Activated T-cell treated with anti-CD3 and anti-CD28 coated beads, Interleukin-2, amount 50 U/mL, for 72 hours (primary cell): ENCODE data around the gene NXNL1. TPM values are rescaled to one million over a fixed set of nuclear protein-coding genes. Genes with fewer than 3 reads are reported as not detected.
A peak's percentile ranks its signal among the peaks of the same experiment; 100 is the strongest.

Experiments used
- ATAC-seq, 2 donors: fragments of 150-1000 bp; cut with Tn5 transposase; replicated peaks in 1 of 2; 2 replicates each; pipeline ENCODE4 v1.10.0; 2021; ENCODE audit warnings: moderate library complexity in 2 of 2, mild to moderate bottlenecking in 1 of 2
- DNase-seq, 2 donors: peaks; one replicate each; pipeline ENCODE4 v3.0.0; 2021 to 2022; ENCODE audit warnings: mixed read lengths in 1 of 2
- H3K27ac Mint-ChIP-seq: one replicate; pipeline ENCODE4 v1.8.0; 2022; ENCODE audit warnings: mild to moderate bottlenecking, moderate library complexity, mixed read lengths
- H3K27me3 Mint-ChIP-seq: one replicate; pipeline ENCODE4 v1.8.0; 2022; ENCODE audit warnings: low read depth, mixed read lengths
- H3K36me3 Mint-ChIP-seq, 2 donors: one replicate each; pipeline ENCODE4 v1.8.0; 2022; ENCODE audit warnings: mixed read lengths in 2 of 2, mild to moderate bottlenecking in 1 of 2; ENCODE audit not compliant: insufficient read depth in 2 of 2
- H3K4me1 Mint-ChIP-seq: one replicate; pipeline ENCODE4 v1.8.0; 2022; ENCODE audit warnings: low read depth, mixed read lengths
- H3K4me3 Mint-ChIP-seq, 2 donors: one replicate each; pipeline ENCODE4 v1.8.0; 2022; ENCODE audit warnings: mild to moderate bottlenecking in 2 of 2, mixed read lengths in 2 of 2, moderate library complexity in 2 of 2
- H3K9me3 Mint-ChIP-seq, 2 donors: one replicate each; pipeline ENCODE4 v1.8.0; 2022; ENCODE audit warnings: mixed read lengths in 2 of 2
- total RNA-seq, 2 donors: library from RNA; stranded (reverse); gene quantifications; one replicate each; pipeline ENCODE4 v1.2.3, GENCODE V29; 2022

The NXNL1 gene
- total RNA-seq, 2 donors from 2014 or later, result not detected

DNA sequence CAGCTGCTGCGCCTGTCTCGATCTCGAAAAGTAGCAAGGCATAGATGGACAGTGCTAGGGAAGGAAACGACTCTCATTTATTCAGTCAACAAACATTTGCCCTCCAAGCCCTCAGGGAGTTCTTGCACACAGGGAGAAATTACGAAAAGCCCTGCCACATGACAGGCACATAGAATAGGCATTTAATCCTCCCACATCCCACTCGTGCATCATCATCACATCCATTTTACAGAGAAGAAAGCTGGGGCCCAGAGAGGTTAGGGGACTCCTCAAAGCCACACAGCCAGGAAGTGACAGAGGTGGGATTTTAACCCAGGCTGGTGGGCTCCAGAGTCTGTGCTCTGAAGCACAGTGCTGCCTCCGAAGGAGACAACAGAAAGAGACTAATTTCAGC, 23.9 kb downstream of the NXNL1 start:
- Mint-ChIP-seq H3K4me3 (no peak overlapping the region), H3K4me1 (no peaks in the 10 kb centered on the region), H3K9me3 (no peaks in the 10 kb centered on the region), H3K27ac (no peak overlapping the region), H3K36me3 (no peaks in the 10 kb centered on the region), H3K27me3 (no peaks in the 10 kb centered on the region)
- ATAC-seq, result no peak
- no peak for DNase-seq

DNA sequence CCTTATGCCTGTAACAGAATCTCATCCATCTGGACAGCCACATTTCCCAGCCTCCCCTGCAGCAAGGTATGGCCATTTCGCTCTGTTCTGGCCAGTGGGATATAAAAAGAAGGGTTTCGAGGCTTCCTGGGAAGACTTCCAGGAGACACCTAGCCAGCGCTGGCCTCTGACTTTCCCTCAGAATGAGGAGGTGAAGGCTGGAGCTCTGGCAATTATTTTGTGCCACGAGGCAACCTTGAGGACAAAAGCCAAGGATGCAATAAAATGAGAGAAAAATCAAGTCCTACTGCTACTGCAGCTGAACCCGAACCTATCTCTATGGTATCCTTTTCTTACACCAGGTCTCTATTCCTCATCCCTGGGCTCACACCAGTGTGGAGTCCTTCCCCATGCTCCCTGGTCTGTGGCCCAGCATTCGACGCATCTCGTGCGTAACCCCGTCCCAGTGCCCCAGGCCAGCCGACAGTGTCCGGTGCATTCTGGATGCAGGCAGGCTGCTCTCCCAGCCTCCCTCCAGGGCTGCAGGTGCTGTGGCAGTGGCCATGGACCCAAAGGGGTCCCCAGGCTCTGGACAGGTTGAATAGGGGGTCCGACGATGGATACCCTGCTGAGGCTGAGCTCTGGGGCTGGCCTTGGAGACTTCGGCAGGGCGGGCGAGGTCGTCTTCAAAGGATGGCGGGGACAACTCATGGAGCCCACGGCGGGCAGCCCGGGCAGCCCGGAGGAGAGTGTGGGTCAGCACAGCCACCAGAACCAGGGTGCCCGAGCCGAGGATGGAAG, 24.4 kb downstream of the NXNL1 start:
- H3K4me3 Mint-ChIP-seq, result no peak overlapping the region
- ATAC-seq, result no peak
- no peaks in the 10 kb centered on the region for H3K27me3 Mint-ChIP-seq
- H3K27ac Mint-ChIP-seq, result no peak overlapping the region
- no peaks in the 10 kb centered on the region for H3K9me3 Mint-ChIP-seq
- H3K36me3 Mint-ChIP-seq, result no peaks in the 10 kb centered on the region
- no peak for DNase-seq
- no peaks in the 10 kb centered on the region for H3K4me1 Mint-ChIP-seq

DNA sequence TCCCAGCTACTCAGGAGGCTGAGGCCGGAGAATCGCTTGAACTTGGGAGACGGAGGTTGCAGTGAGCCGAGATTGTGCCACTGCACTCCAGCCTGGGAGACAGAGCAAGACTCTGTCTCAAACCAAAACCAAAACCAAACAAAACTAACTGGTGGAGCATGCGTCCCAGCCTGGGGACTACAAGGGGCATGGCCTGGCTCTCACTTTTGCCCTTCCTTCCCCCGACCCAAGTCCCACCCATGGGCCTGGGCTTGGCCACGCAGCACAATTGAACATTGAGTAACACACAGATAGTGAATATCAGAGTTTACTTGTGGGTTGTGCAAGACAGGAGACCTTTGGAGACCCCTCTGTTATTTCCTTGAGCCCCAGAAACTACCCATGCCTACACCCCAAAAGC, 25.5 kb downstream of the NXNL1 start:
- no peak overlapping the region for H3K4me3 Mint-ChIP-seq
- H3K27ac Mint-ChIP-seq, result no peak overlapping the region
- ATAC-seq (no peak), DNase-seq (no peak)
- no peaks in the 10 kb centered on the region for H3K9me3 Mint-ChIP-seq
- H3K27me3 Mint-ChIP-seq, result no peaks in the 10 kb centered on the region
- H3K4me1 Mint-ChIP-seq, result no peaks in the 10 kb centered on the region
- H3K36me3 Mint-ChIP-seq, result no peaks in the 10 kb centered on the region

DNA sequence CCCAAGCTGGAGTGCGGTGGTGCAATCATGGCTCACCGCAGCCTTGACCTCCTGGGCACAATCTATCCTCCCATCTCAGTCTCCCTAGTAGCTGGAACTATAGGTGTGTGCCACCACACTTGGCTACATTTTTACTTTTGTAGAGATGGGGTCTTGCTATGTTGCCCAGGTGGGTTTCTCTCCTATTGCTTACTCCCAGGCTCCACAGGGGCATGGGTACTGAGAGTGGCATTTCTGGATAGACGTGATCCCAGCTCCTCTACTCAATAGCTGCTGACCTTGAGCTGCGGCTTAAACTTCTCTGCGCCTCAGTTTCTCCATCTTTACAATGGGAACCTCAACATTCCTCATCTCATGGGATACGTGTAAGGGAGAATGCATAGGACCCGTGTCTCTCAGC, 29.3 kb downstream of the NXNL1 start:
- H3K27ac Mint-ChIP-seq, result no peak overlapping the region
- no peak for DNase-seq
- no peak overlapping the region for H3K4me3 Mint-ChIP-seq
- H3K9me3 Mint-ChIP-seq, result no peaks in the 10 kb centered on the region
- no peaks in the 10 kb centered on the region for H3K27me3 Mint-ChIP-seq
- ATAC-seq, result no peak
- no peaks in the 10 kb centered on the region for H3K36me3 Mint-ChIP-seq
- H3K4me1 Mint-ChIP-seq, result no peaks in the 10 kb centered on the region

DNA sequence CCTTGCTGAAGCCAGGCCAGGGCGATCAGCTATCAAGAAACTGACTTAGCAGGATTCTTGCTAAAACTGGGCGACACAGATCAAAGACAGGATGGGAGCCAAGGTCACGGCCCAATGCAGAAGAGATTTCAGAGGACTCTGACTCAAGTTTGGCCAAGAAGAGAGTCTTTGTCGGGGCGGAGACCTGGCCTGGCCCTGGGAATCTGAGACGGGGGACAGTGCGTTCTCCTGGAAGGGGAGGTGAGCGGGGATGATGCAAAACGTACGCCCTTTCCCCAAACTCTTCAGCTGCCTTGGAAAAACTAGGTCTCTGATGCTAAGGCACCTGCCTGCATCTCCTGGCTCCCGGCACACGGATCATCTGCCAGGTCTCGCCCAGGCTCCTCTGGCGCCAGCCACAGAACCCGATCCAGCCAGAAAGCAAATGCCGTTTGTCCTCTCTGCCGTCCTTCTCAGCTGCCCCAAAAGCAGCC, 31.0 kb downstream of the NXNL1 start:
- Mint-ChIP-seq H3K27ac (no peak overlapping the region), H3K36me3 (no peaks in the 10 kb centered on the region), H3K9me3 (no peaks in the 10 kb centered on the region), H3K4me1 (no peaks in the 10 kb centered on the region), H3K27me3 (no peaks in the 10 kb centered on the region), H3K4me3 (no peak overlapping the region)
- ATAC-seq (no peak), DNase-seq (no peak)

DNA sequence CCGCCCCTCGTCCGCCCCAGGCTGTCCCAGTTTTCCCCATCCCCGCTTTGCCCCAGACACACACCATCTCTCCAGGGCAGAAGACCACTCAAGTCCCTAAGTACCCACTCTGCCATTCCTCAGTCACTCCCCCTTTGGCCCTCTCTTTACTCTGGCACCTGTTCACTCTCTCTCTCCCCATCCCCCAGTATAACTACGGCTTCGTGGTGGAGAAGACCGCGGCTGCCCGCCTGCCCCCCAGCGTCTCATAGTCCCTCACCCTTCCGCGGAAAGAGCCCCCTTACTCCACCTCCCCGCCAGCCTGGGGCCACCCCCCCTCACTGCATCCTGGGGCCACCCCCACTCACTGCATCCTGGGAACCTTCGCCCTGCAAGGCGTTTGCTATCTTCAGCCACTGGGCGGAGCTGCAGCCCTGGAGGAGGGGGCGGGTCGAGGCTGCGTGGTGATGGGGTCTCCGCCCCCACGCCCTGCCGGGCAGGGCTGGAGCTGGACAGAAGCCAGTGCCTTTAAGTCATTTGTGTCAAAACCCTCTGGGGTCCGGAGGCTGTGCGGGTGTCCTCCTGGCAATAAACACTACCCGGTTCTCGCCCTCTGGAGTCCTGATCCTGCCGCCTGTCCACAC, 35.9 kb downstream of the NXNL1 start:
- ATAC-seq, result peak; percentile 47 to 62
- H3K27ac Mint-ChIP-seq, result no peak overlapping the region
- DNase-seq, result peak; percentile 42 to 43
- H3K4me1 Mint-ChIP-seq, result peaks cover 8% of the 10 kb centered on the region
- H3K36me3 Mint-ChIP-seq, result no peaks in the 10 kb centered on the region
- no peaks in the 10 kb centered on the region for H3K9me3 Mint-ChIP-seq
- no peaks in the 10 kb centered on the region for H3K27me3 Mint-ChIP-seq
- no peak overlapping the region for H3K4me3 Mint-ChIP-seq

DNA sequence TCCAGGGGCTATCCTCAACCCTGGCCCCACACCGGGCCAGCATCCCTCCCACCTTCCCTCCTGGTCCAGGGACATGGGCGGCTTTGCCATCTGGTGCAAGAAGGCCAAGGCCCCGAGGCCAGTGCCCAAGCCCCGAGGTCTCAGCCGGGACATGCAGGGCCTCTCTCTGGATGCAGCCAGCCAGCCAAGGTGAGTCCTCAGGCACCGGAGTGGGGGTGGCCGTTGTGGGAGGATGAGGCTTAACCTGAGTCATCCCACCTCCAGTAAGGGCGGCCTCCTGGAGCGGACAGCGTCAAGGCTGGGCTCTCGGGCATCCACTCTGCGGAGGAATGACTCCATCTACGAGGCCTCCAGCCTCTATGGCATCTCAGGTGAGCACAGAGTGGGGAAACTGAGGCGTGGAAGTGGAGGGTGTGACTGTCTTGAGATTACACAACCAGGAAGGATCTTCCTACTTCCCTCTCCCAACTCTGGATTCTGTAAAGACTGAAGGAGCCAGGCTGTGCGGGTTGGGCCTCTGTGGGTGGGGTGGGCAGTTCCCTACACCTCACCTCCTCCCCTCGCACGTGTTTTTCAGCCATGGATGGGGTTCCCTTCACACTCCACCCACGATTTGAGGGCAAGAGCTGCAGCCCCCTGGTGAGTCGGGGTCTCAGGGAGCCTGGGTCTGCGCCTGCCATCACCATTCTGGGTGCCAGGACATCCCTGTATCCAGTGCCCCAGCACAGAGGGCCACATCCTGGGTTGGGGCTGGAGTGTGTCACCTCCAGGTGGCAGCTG, 37.1 kb downstream of the NXNL1 start:
- Mint-ChIP-seq H3K27me3 (no peaks in the 10 kb centered on the region), H3K36me3 (no peaks in the 10 kb centered on the region), H3K4me1 (peaks cover 17% of the 10 kb centered on the region), H3K27ac (no peak overlapping the region), H3K9me3 (no peaks in the 10 kb centered on the region), H3K4me3 (no peak overlapping the region)
- ATAC-seq (no peak), DNase-seq (no peak)

DNA sequence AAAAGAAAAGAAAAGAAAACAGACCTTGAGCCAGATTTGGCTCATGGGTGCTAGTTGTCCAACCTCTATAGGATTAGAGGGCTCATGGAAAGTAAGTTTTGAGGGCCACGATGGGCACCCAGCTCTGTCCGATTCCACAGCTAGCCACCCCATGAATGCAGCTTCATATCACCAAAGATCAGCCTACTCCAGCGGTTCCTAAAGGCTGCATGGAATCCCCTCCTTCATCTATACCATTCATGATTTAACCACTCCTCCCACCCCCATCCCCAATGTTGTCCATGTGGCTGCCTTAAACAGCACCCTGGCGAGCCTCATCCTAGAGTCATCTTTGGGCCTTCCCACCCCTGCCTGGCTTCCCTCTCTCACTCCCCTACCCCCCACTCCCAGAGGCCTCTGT, 38.8 kb downstream of the NXNL1 start:
- no peak for DNase-seq
- no peak for ATAC-seq
- Mint-ChIP-seq H3K27ac (no peak overlapping the region), H3K4me3 (no peak overlapping the region), H3K9me3 (no peaks in the 10 kb centered on the region), H3K27me3 (no peaks in the 10 kb centered on the region), H3K36me3 (no peaks in the 10 kb centered on the region), H3K4me1 (peaks cover 18% of the 10 kb centered on the region)

DNA sequence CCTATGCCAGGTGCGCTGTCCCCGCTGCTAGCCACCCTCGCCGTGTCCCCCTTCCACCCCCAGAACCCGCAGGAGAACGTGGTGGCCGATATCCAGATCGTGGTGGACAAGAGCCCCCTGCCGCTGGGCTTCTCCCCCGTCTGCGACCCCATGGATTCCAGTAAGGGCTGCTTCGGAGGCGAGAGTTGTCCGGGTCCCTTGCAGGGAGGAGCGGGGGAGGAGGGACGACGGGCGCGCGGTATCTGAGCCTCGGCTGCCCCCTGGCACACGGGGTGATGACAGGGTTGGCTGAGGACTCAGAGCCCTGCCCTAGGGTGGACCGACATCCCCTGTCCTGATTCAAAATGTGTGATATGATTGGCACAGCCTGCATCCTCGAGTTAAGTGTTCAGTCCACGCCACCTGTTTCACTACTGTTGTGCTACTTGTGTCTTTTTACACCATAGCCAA, 40.2 kb downstream of the NXNL1 start:
- H3K27ac Mint-ChIP-seq, result no peak overlapping the region
- no peaks in the 10 kb centered on the region for H3K9me3 Mint-ChIP-seq
- H3K36me3 Mint-ChIP-seq, result no peaks in the 10 kb centered on the region
- peak overlapping the region; percentile 97 to 100 for H3K4me3 Mint-ChIP-seq
- peak; percentile 36 to 40 for ATAC-seq
- DNase-seq, result peak; percentile 41 to 48
- peaks cover 18% of the 10 kb centered on the region for H3K4me1 Mint-ChIP-seq
- H3K27me3 Mint-ChIP-seq, result no peaks in the 10 kb centered on the region

DNA sequence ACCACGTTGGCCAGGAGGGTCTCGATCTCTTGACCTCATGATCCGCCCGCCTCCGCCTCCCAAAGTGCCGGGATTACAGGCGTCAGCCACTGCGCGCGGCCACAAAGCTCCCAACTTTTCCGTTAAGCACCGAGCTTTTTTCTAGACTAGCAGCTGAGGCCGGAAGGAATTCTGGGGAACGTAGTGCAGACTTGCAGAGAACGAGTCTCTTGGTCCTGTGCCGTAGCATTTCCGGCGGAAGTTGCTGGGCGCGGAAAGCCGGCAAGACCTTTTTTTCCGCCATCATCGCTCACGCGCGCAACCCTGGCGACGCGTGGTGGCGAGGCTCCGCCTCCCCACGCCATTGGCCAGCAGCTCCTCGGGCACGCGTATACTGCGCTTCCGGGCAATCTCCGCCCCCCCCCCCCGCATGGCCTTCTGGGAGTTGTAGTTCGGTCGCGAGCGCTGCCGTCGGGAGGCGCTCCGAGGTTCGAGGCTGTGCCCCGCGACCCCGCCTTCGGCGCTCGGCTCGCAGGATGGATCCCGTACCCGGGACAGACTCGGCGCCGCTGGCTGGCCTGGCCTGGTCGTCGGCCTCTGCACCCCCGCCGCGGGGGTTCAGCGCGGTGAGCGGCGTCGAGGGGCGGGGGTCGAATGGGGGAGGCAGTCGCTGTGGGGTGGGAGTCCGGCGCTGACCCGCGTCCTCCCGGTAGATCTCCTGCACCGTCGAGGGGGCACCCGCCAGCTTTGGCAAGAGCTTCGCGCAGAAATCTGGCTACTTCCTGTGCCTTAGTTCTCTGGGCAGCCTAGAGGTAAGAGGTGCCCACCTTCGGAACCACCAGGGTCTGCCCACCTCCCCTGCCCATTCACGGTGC, 40.9 kb downstream of the NXNL1 start, which contains the start of gene MVB12A:
Gene MVB12A (plus strand): TSS at position 427 of the 854 bp plus-strand sequence. CDS start 89 bp downstream, at position 516.
- Mint-ChIP-seq H3K36me3 (no peaks in the 10 kb centered on the region), H3K9me3 (no peaks in the 10 kb centered on the region), H3K4me1 (peaks cover 18% of the 10 kb centered on the region), H3K27ac (peak within 1 kb of the TSS; percentile 98), H3K27me3 (no peaks in the 10 kb centered on the region), H3K4me3 (peak within 1 kb of the TSS; percentile 97 to 100)
- peak; percentile 95 to 96 for DNase-seq
- ATAC-seq, result peak; percentile 96 to 98

DNA sequence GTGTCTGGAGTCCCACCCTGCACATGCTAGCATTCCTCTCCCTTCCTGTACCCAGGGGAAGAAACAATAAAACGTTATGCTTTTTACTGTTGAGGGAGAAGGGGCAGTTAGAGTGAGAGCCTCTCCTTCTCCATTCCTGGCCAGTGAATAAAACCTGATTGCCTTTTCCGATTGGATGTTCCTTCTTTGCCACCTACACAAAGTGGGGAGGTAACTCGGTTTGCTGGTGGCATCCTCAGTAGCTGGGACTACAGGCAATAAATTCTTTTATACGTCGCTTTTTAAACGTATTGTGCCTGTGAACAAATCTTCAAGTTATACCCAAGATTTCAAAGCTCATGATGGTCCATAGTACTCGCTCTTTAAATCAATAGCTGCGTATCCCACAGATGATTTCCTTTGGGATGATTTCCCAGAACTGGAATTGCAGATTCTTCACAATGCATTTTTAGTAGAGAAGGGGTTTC, 41.5 kb downstream of the NXNL1 start:
- peaks cover 18% of the 10 kb centered on the region for H3K4me1 Mint-ChIP-seq

DNA sequence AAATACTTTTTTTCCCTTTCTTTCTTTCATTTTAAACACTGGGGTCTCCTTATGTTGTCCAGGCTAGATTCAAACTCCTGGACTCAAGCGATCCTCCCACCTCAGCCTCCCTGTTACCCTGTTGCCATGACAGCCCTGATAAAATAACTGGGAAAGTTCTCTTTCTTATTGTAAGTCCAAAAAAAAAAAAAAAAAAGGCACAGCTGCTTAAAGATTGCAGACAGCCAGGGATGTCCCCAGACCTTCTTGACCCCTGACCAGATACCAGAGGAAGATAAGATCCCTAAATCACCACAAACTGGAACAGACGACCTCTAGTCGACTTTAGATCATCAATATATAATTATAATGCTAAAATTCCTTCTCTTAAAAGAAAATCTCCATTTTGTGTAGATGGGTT, 42.0 kb downstream of the NXNL1 start:
- H3K27ac Mint-ChIP-seq, result no peak overlapping the region
- H3K9me3 Mint-ChIP-seq, result no peaks in the 10 kb centered on the region
- peak overlapping the region; percentile 97 to 100 for H3K4me3 Mint-ChIP-seq
- H3K36me3 Mint-ChIP-seq, result peaks cover 0 to 1% of the 10 kb centered on the region in 2 donors
- DNase-seq (no peak), ATAC-seq (no peak)
- peaks cover 18% of the 10 kb centered on the region for H3K4me1 Mint-ChIP-seq
- no peaks in the 10 kb centered on the region for H3K27me3 Mint-ChIP-seq

More for the DNA sequence above, 41.5 kb downstream of the NXNL1 start:
- H3K36me3 Mint-ChIP-seq, result peaks cover 0 to 1% of the 10 kb centered on the region in 2 donors
- DNase-seq (no peak), ATAC-seq (no peak)
- no peaks in the 10 kb centered on the region for H3K9me3 Mint-ChIP-seq
- H3K4me3 Mint-ChIP-seq, result peak overlapping the region; percentile 97 to 100
- no peaks in the 10 kb centered on the region for H3K27me3 Mint-ChIP-seq
- H3K27ac Mint-ChIP-seq, result peak overlapping the region; percentile 98
